HG03060 (cell line): ENCODE results near the gene MLN.

Source experiments
- ATAC-seq: cut with Tn5 transposase; IDR thresholded peaks from one replicate; pipeline ENCODE4 v1.9.1; 2021; ENCODE audit warnings: low read depth, moderate number of reproducible peaks; ENCODE audit not compliant: unreplicated experiment

MLN gene

GRCh38 chr6:33776186-33776585 is 27.6 kb downstream of the MLN start:
- no peak for ATAC-seq

- ATAC-seq: no peak
Observed at GRCh38 chr6:33774774-33775173, 29.0 kb downstream of the MLN start.

GRCh38 chr6:33772902-33773472 is 30.8 kb downstream of the MLN start:
- no peak for ATAC-seq

DNA sequence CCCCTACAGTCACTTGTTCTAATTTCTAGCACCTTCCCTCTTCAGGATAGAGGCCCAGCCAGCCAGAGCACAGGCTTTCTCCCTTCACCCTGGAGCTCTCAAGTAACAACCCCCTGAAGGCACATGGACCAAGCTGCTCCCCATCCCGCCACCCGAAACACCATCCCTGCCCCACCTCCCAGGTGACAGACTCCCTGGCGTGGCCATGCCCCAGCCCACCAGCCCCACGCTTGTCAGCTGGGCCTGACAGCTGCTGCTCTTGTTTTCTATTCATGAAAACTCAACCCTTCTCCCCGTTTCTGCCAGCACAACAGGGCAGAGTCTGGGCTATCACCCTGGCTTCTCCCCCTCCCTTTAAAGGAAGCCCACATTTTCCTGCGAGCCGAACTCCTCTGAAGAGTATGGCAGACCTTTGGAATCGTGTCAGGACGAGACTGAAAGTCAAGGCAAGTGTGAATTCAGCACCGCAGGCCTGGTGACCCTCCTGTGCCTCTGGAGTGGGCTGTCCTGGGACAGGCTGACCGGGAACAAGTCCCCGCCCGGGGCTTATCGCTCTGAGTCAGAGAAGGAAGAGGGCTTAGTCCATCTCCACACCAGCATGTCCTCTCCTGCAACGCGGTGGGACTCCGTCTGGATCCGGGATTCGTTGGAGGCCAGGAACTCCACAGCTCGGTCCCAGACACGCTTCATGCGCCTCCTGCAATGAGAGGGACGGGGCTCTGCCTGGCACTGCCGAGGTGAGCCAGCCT is 31.5 kb downstream of the MLN start:
- no peak for ATAC-seq

DNA sequence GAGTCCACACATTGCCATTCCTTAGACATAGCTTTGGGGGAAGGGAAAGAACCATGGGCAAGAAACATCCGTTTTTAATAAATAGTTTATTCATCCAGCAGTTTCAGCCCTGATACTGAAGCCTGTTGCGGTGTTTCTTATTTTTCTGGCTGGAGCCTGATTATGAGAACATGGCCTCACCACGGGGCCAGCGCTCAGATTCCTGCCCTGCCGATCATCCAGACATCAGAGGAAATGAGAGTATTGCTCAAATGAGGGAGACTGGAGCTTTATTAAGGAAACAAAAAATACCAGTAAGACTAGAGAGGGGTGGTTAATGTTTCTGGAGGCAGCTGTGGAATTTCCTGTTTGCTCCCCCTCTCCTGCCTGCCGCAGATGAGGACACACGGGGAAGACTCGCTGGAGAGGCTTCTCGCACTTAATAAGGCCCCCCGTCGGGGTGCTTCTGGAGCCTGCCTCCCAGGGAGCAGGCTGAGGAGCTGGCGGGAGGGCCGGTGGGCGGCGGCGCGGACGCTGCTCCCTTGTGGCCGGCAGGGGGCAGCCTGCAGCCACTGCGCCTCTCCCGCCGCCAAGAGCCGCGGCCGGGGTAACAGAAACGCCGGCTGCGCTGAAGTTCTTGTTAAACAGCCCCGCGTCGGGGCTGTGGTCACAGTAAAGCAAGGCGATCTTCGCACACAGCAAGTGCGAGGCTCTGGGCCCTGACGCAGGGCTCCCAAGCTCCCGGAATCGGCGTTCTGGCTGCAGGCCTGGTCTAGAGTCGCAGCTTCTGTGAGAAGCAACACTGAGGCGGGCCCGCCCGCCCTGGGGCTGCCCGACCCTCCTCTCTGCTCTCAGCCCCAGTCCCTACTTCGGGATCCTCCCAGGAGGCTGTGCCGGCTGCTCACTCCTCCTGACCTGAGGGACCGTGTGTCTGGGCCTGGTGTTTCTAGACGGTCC is 32.4 kb downstream of the MLN start:
- ATAC-seq: no peak

GRCh38 chr6:33770833-33771145 is 33.0 kb downstream of the MLN start:
- ATAC-seq: no peak

DNA sequence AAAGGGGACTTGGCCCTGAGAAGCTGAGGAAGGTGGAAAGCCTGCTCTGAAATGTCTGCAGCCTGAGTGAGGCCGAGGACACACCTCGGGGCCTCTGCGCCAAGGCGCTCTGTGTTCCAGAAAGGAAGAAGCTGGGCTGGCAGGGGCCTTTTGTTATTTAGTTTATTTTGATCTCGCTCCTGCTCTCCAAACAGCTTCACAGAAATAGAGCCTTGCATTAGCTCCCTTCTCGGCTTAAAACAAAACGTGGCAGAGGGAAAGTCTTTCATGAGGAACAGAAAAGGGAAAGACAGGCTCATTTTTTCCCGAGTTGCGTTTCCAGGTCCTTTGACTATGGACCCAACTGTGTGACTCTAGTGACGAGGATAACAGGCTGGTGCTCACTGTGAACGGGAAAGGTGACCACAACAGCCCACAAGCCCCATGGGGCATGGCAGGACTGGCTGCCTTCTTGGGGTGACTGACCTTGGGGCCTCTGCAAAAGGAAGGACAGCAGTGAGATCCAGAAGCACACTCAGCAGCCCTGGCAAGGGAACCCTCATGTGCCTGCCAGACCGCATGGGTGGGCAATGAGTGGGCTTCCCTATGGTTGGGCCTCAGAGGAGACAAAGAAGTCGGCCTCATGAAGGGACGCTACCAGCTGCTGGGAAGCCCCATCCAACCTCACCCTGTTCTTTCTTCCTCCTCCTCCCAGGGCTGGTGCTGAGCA is 33.5 kb downstream of the MLN start:
- ATAC-seq: no peak

DNA sequence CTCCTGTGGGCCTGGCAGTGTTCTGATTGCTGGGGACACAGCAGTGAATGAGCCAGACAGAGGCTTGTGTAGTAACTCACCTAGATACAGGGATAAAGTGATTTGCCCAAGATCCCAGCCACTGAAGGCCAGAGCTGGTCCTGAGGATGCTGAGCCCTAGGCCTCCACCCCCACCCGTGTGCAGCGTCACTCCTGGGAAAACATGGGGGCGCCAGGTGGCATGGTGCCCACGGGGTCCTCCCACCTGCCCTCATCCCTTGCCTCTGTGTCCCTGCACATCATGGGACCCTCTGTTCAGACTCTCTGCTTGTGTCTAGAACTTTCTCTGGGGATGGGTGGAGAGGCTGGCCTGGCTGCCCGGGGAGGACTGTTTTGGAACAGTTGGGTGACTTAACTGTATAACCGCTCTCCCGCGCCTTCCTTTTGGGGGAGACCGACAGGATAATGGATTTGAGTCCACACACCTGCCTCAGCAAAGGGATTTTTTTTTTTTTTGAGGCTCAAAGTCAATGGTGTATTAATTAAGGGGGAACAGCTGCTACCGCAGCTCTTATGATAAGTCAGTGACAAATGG is 34.5 kb downstream of the MLN start:
- no peak for ATAC-seq

- ATAC-seq: no peak
Observed at GRCh38 chr6:33768644-33769120, 35.1 kb downstream of the MLN start.

DNA sequence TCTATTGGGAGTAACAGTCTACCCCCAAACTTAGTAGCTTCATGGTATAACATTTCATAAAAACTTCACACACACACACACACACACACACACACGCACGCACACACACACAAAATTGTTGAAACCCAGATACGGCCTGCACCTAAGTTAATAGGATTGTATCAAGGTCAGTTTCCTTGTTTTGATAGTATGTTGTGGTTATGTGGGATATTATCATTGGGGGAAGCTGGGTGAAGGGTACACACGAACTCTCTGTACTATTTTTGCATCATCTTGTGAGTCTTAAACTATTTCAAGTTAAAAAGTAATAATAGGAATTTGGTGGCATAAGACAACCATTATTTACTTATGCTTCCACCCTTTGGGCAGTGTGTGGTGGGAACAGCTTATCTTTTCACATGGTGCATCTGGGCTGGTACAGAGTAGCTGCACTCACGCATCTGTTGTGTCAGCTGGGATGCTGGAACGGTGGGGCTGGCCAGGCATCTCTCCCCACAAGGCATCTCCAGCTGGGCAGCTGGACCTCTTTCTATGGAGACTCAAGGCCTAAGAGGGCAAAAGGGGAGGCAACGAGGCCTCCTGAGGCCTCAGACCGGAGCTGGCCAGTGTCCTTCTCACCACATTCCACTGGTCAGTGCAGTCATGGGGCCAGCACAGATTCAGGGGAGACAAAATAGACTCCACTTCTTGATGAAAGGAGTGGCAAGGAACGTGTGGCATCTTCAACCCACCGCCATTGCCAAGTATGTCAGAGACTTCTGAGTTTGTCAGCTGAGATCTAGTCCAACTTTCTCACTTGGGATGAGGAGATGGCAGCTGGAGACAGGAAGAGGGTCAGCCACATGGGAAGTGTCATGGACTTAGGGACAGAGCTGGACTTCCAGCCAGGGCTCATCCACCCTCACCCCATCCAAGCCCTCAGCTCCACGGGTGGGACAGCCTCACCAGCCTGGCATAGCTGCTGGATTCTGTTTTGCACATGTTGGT is 36.6 kb downstream of the MLN start:
- ATAC-seq: no peak

GRCh38 chr6:33765368-33765767 is 38.4 kb downstream of the MLN start:
- no peak for ATAC-seq

DNA sequence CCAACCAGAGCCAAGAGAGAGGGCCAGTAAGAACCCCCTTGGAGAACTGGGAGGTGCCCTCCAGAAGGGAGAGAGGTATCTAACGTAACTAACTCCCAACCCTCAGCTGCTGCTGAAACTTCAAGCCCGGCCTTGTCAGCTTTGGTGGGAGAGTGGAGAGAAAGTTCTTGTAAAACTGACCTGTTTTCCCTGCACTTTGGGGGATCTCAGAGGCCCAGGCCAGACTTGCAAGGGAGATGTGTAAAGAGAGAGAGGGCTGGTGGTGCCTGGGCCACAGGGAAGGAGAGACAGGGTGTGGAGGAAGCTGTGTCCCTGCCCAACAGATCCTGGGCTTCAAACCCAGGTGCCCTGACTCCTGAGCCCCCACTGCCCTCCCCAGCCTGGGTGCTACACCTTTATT is 39.8 kb downstream of the MLN start:
- no peak for ATAC-seq

- no peak for ATAC-seq
Observed at GRCh38 chr6:33763483-33763882, 40.3 kb downstream of the MLN start.

GRCh38 chr6:33762713-33763112 is 41.1 kb downstream of the MLN start:
- no peak for ATAC-seq

DNA sequence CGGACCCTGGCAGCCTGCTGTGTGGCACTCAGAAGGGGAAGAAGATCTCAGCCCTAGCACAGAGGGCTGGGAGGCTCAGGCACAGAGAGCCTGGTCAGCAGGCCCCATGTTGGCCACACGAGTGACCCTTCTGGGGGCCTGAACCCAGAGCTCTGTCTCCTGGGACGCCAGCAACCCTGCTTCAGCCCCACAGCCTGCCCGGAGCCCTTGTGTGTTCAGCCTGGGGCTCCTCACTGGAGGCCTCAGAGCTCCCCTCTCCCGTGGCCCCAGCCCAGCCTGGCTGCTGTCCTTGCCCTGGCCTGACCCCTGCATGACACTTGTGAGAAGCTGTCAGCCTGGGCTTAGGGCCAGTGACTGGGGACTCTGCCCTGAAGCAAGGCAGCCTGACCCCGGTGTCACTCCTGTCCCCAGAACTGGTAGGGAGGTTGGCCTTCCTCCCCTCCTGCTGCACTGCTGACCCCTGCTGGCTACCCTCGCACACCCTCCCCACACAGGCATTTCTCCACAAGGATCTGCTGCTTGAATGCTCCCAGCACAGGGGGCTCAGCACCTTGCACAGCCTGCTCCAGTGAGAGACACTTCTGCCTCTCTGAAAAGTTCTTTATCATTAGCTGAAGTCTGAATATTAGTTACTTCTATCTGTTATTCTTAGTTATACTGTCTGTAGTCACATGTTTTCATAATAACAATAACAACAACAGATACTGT is 41.7 kb downstream of the MLN start:
- ATAC-seq: no peak

DNA sequence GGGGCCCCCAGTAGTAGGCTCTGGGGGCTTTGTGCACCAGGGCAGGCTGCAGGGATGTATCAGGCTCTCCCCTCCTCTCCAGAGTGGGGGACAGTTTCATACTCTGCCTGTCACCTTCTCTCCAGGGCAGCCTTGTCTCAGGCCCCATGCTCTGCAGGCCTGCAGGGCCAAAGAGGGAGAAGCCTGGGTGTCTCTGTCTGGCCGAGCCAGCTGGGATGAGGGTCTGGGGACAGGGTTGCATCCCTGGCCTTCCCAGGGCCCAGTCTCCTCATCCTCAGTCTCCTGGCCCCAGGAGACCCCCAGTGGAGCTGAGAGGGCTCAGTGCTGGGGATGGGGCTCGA is 42.3 kb downstream of the MLN start:
- no peak for ATAC-seq

DNA sequence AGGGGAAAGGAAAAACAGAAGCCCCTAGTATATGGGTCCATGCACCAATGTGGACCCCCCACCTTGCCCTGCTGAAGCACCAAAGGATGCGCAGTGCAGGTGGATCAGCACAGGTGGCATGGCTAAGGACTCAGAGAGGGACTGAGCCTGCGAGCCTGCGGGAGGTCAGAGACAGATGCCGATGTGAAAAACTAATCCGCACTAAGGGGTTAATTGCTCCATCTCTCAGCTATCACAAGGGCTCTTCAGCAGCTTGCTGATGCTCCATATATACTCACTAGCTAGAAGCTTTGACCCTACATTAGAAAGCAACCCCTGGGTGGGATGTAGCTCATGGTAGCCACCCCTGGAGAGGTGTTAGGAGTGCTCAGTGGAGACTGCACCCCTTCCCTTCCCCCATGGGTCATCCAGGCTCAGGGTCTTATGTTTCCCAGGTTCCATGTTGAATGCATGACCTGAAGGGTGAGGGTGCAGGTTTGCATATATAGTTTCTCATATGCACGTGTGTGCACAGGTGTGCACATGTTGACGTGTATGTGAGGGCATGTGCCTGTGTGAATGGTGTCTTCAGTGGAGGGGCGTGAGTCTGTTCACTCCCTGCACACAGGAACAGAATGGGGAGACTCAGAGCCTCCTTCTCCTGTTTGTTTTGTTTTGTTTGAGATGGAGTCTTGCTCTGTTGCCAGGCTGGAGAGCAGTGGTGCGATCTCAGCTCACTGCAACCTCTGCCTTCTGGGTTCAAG is 43.7 kb downstream of the MLN start:
- ATAC-seq: no peak

GRCh38 chr6:33758815-33759216 is 45.0 kb downstream of the MLN start:
- no peak for ATAC-seq
